Ammon's horn (tissue), 1 donor: ENCODE data around the gene UPB1.
"Not testable (repeated sequence)": the region's sequence is repeated elsewhere in the genome, so short reads cannot be mapped to it uniquely, and the experiment has no call there.

Experiments
- DNase-seq: peaks from one replicate; pipeline ENCODE4 v3.0.0-alpha.2; 2016; ENCODE audit warnings: low spot score

Gene UPB1

GRCh38 chr22:24504956-24505736 lies 10.0 kb downstream of the UPB1 start:
- DNase-seq: no peak

- DNase-seq: no peak
Observed at GRCh38 chr22:24506802-24507438, 11.8 kb downstream of the UPB1 start.

- no peak for DNase-seq
Observed at GRCh38 chr22:24507716-24508115, 12.6 kb downstream of the UPB1 start.

- no peak for DNase-seq
Observed at GRCh38 chr22:24510637-24511625, 15.8 kb downstream of the UPB1 start.

- no peak for DNase-seq
Observed at GRCh38 chr22:24512043-24512442, 16.9 kb downstream of the UPB1 start.

GRCh38 chr22:24513378-24514240 lies 18.5 kb downstream of the UPB1 start:
- DNase-seq: no peak

- no peak for DNase-seq
Observed at GRCh38 chr22:24514241-24515026, 19.3 kb downstream of the UPB1 start.

- no peak for DNase-seq
Observed at GRCh38 chr22:24515027-24515338, 19.9 kb downstream of the UPB1 start.

GRCh38 chr22:24516301-24516737 lies 21.2 kb downstream of the UPB1 start:
- DNase-seq: peak; percentile 47

- no peak for DNase-seq
Observed at GRCh38 chr22:24517446-24517845, 22.3 kb downstream of the UPB1 start.

GRCh38 chr22:24518228-24518627 lies 23.1 kb downstream of the UPB1 start:
- DNase-seq: no peak

GRCh38 chr22:24518771-24519485 lies 23.8 kb downstream of the UPB1 start:
- DNase-seq: no peak

GRCh38 chr22:24519496-24519895 lies 24.4 kb downstream of the UPB1 start:
- no peak for DNase-seq

- peak; percentile 46 for DNase-seq
Observed at GRCh38 chr22:24521791-24522245, 26.7 kb downstream of the UPB1 start.

GRCh38 chr22:24523873-24524272 lies 28.7 kb downstream of the UPB1 start:
- no peak for DNase-seq

- DNase-seq: peak; percentile 85
Observed at GRCh38 chr22:24525416-24526037, 30.4 kb downstream of the UPB1 start.

- no peak for DNase-seq
Observed at GRCh38 chr22:24526191-24526590, 31.1 kb downstream of the UPB1 start.

GRCh38 chr22:24529898-24530297 lies 34.8 kb downstream of the UPB1 start:
- DNase-seq: no peak

GRCh38 chr22:24530968-24531367 lies 35.8 kb downstream of the UPB1 start:
- not testable (repeated sequence) for DNase-seq
